LNCaP clone FGC (cell line): Measurements from ENCODE around the gene BABAM2.

Experiments
- DNase-seq: peaks from one replicate; pipeline ENCODE4 v3.0.0-alpha.2; 2011; ENCODE audit warnings: low read depth
- H3K4me3 ChIP-seq: 2 replicates; pipeline ENCODE4 v1.5.1; 2011; ENCODE audit warnings: mild to moderate bottlenecking, low read depth, low read length, control low read depth
- TF ChIP-seq, protein P1 (sequence below): IDR thresholded peaks from 2 replicates; pipeline ENCODE4 v1.5.1; 2012; ENCODE audit warnings: mild to moderate bottlenecking; ENCODE audit not compliant: control insufficient read depth, insufficient read depth; ENCODE audit errors: extremely low read depth

The BABAM2 gene

GRCh38 chr2:28148566-28148965 is 258.0 kb downstream of the BABAM2 start:
- no peak overlapping the region for H3K4me3 ChIP-seq
- TF ChIP-seq, protein P1, sequence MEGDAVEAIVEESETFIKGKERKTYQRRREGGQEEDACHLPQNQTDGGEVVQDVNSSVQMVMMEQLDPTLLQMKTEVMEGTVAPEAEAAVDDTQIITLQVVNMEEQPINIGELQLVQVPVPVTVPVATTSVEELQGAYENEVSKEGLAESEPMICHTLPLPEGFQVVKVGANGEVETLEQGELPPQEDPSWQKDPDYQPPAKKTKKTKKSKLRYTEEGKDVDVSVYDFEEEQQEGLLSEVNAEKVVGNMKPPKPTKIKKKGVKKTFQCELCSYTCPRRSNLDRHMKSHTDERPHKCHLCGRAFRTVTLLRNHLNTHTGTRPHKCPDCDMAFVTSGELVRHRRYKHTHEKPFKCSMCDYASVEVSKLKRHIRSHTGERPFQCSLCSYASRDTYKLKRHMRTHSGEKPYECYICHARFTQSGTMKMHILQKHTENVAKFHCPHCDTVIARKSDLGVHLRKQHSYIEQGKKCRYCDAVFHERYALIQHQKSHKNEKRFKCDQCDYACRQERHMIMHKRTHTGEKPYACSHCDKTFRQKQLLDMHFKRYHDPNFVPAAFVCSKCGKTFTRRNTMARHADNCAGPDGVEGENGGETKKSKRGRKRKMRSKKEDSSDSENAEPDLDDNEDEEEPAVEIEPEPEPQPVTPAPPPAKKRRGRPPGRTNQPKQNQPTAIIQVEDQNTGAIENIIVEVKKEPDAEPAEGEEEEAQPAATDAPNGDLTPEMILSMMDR, result no peak
- no peak for DNase-seq

- TF ChIP-seq, protein P1, result no peak
- DNase-seq, result no peak
- no peak overlapping the region for H3K4me3 ChIP-seq
These were observed 259.8 kb downstream of the BABAM2 start for GRCh38 chr2:28150236-28150915.

GRCh38 chr2:28150994-28151393 is 260.5 kb downstream of the BABAM2 start:
- no peak for DNase-seq
- TF ChIP-seq, protein P1, result no peak
- H3K4me3 ChIP-seq, result no peak overlapping the region

- TF ChIP-seq, protein P1, result no peak
- no peak for DNase-seq
- no peak overlapping the region for H3K4me3 ChIP-seq
These were observed 262.2 kb downstream of the BABAM2 start for GRCh38 chr2:28152585-28153280.

GRCh38 chr2:28153851-28154250 is 263.3 kb downstream of the BABAM2 start:
- TF ChIP-seq, protein P1, result no peak
- H3K4me3 ChIP-seq, result no peak overlapping the region
- no peak for DNase-seq

GRCh38 chr2:28155086-28155485 is 264.6 kb downstream of the BABAM2 start:
- no peak for DNase-seq
- TF ChIP-seq, protein P1, result no peak
- H3K4me3 ChIP-seq, result no peak overlapping the region
